B cell (primary cell): Measurements from ENCODE around the gene DNAJC4. TPM values are rescaled to one million over a fixed set of nuclear protein-coding genes. Genes with fewer than 3 reads are reported as not detected.

Experiments used
- ATAC-seq: fragments of 200-7000 bp; cut with Tn5 transposase; one replicate; pipeline ENCODE4 v1.10.0; 2021; ENCODE audit warnings: low read depth, mild to moderate bottlenecking, moderate number of reproducible peaks, moderate library complexity
- CTCF ChIA-PET: fragments of 350-600 bp; sonication (Branson Sonifier 250); formaldehyde crosslinking; loops from one replicate; lab custom pipeline; 2021; ENCODE audit warnings: antibody characterized with exemption, inconsistent platforms; lab: Charles Lee
- POLR2A ChIA-PET: fragments of 350-600 bp; sonication (Branson Sonifier 250); formaldehyde crosslinking; loops from one replicate; lab custom pipeline; 2021; ENCODE audit warnings: antibody characterized with exemption; lab: Charles Lee
- DNase-seq: peaks from one replicate; pipeline ENCODE4 v3.0.0; 2013
- H2AFZ ChIP-seq: 2 replicates; pipeline ENCODE4 v1.6.1; 2012; ENCODE audit warnings: mild to moderate bottlenecking, low read depth, low read length; ENCODE audit not compliant: insufficient read depth, poor library complexity, severe bottlenecking
- H3K27ac ChIP-seq, 2 donors: 1 replicate in 1 of 2; 2 replicates in 1 of 2; pipeline ENCODE4 v1.5.1; 2012 to 2013; ENCODE audit warnings: low read length in 2 of 2, mild to moderate bottlenecking in 2 of 2, moderate library complexity in 1 of 2
- H3K27me3 ChIP-seq, 4 experiments: fragments of 200-600 bp in 1 of 4; sonication (generic) in 1 of 4; replicated peaks in 1 of 4; 1 replicate in 2 of 4; 2 replicates in 2 of 4; pipeline versions ENCODE4 v1.6.1 to v1.7.0; 2013 to 2016; ENCODE audit warnings: low read length in 3 of 4, mild to moderate bottlenecking in 2 of 4, mixed read lengths in 1 of 4, moderate library complexity in 1 of 4; ENCODE audit not compliant: insufficient read depth in 4 of 4, control insufficient read depth in 3 of 4; ENCODE audit errors: control extremely low read depth in 1 of 4
- H3K36me3 ChIP-seq, 2 experiments: replicated peaks in 1 of 2; 1 replicate in 1 of 2; 2 replicates in 1 of 2; pipeline versions ENCODE4 v1.6.1 to v1.7.1; 2013; ENCODE audit warnings: low read length in 1 of 2; ENCODE audit not compliant: insufficient read depth in 2 of 2, control insufficient read depth in 1 of 2; ENCODE audit errors: control extremely low read depth in 1 of 2, extremely low read depth in 1 of 2
- H3K4me1 ChIP-seq, 2 donors: fragments of 200-600 bp in 1 of 2; sonication (generic) in 1 of 2; 1 replicate in 1 of 2; 2 replicates in 1 of 2; pipeline versions ENCODE4 v1.5.1 to v1.6.1; 2013 to 2017; ENCODE audit warnings: low read length in 2 of 2; ENCODE audit not compliant: control insufficient read depth in 2 of 2, insufficient read depth in 2 of 2
- H3K4me2 ChIP-seq: replicated peaks from 2 replicates; pipeline ENCODE3; 2012; ENCODE audit warnings: mild to moderate bottlenecking, low read depth, low read length; ENCODE audit not compliant: poor library complexity, severe bottlenecking
- H3K4me3 ChIP-seq, 5 experiments: fragments of 200-600 bp in 1 of 5; sonication (generic) in 1 of 5; 1 replicate in 3 of 5; 2 replicates in 2 of 5; pipeline versions ENCODE4 v1.5.1 to v1.7.0; 2011 to 2016; ENCODE audit warnings: low read length in 4 of 5, mild to moderate bottlenecking in 4 of 5, low read depth in 2 of 5, control low read depth in 1 of 5, moderate library complexity in 1 of 5; ENCODE audit not compliant: insufficient read depth in 1 of 5; ENCODE audit errors: control extremely low read depth in 1 of 5, extremely low read depth in 1 of 5
- H3K79me2 ChIP-seq: fragments of 200-600 bp; sonication (generic); one replicate; pipeline ENCODE4 v1.6.0; 2016; ENCODE audit warnings: low read length; ENCODE audit not compliant: control insufficient read depth, insufficient read depth
- H3K9ac ChIP-seq: fragments of 200-600 bp; sonication (generic); 2 replicates; pipeline ENCODE4 v1.6.1; 2017; ENCODE audit warnings: mild to moderate bottlenecking, low read length, moderate library complexity
- H3K9me3 ChIP-seq, 3 donors: one replicate each; pipeline versions ENCODE4 v1.6.1 to v1.7.1; 2013; ENCODE audit warnings: low read length in 2 of 3; ENCODE audit not compliant: control insufficient read depth in 2 of 3, insufficient read depth in 1 of 3; ENCODE audit errors: control extremely low read depth in 1 of 3
- H4K20me1 ChIP-seq: 2 replicates; pipeline ENCODE4 v1.6.0; 2012; ENCODE audit warnings: mild to moderate bottlenecking, low read length; ENCODE audit not compliant: insufficient read depth, control insufficient read depth, poor library complexity, severe bottlenecking
- H3K27ac Mint-ChIP-seq: one replicate; pipeline ENCODE4 v1.8.0; 2021; ENCODE audit warnings: mixed read lengths
- H3K27me3 Mint-ChIP-seq: one replicate; pipeline ENCODE4 v1.8.0; 2021; ENCODE audit warnings: mixed read lengths
- H3K4me1 Mint-ChIP-seq: one replicate; pipeline ENCODE4 v1.8.0; 2021; ENCODE audit warnings: mixed read lengths
- H3K4me3 Mint-ChIP-seq: one replicate; pipeline ENCODE4 v1.8.0; 2021; ENCODE audit warnings: mixed read lengths
- H3K9me3 Mint-ChIP-seq: one replicate; pipeline ENCODE4 v1.8.0; 2022; ENCODE audit warnings: mixed read lengths; ENCODE audit not compliant: insufficient read depth
- CTCF ChIP-seq: fragments of 200-600 bp; IDR thresholded peaks from one replicate; pipeline ENCODE4 v1.8.0; 2022; ENCODE audit warnings: antibody characterized with exemption, mild to moderate bottlenecking
- EZH2 ChIP-seq: IDR thresholded peaks from 2 replicates; pipeline ENCODE4 v1.6.1; 2012; ENCODE audit warnings: borderline replicate concordance, low read depth, mild to moderate bottlenecking, moderate library complexity, low read length; ENCODE audit not compliant: insufficient read depth, poor library complexity, severe bottlenecking
- WGBS: methylation state at CpG from one replicate; pipeline ENCODE4 v1.1.5; 2013; ENCODE audit warnings: missing lambda C conversion rate; ENCODE audit not compliant: insufficient coverage; 5-methylcytosine and 5-hydroxymethylcytosine counted together
- intact Hi-C: fragments of 100-400 bp; cut with micrococcal nuclease; formaldehyde crosslinking; loops from one replicate; pipeline ENCODE4 v1.10.0; 2022
- polyA plus RNA-seq: library from polyadenylated mRNA; depleted of rRNA; stranded (reverse); fragments of >200 nt; gene quantifications from 2 replicates; pipeline ENCODE4 v1.2.3, GENCODE V29; 2012
- total RNA-seq, 2 donors: library from RNA; stranded (reverse); fragments of 120-200 nt in 1 of 2; gene quantifications; 1 replicate in 1 of 2; 2 replicates in 1 of 2; pipeline versions ENCODE4 v1.2.3 to v1.2.4, GENCODE V29; 2013 to 2022

The DNAJC4 gene
- total and polyA plus RNA-seq, 2 donors (not counting 1 experiment from before 2014, with no cell fraction given): 74.4 to 105 TPM

GRCh38 chr11:64276653-64277431, 46.5 kb downstream of the DNAJC4 start:
- intact Hi-C loops: no loop called here
- Histone ChIP-seq H3K4me1 (peaks cover 2 to 3% of the 10 kb centered on the region in 2 donors), H3K4me2 (no peak overlapping the region), H3K4me3 (no peak overlapping the region), H3K36me3 (peaks cover 0 to 13% of the 10 kb centered on the region in 2 experiments), H3K27ac (no peak overlapping the region), H3K9me3 (no peaks in the 10 kb centered on the region), H3K79me2 (peaks cover 3% of the 10 kb centered on the region), H3K9ac (no peak overlapping the region), H3K27me3 (no peaks in the 10 kb centered on the region), H4K20me1 (no peaks in the 10 kb centered on the region), H2AFZ (no peak overlapping the region)
- Mint-ChIP-seq H3K27ac (no peak overlapping the region), H3K27me3 (no peaks in the 10 kb centered on the region), H3K4me1 (peaks cover 2% of the 10 kb centered on the region), H3K9me3 (no peaks in the 10 kb centered on the region), H3K4me3 (no peak overlapping the region)
- POLR2A ChIA-PET: interaction anchor here (0.6 to 1.2 kb wide), 2 partner anchors 8 to 31 kb away, joined by 3 read pairs; no protein-coding TSS in a partner anchor
- DNase-seq: no peak
- no peak for ATAC-seq
- no peak for TF ChIP-seq CTCF
- no peak for TF ChIP-seq EZH2
- 96% methylated on average over 13 of the region's 17 CpGs for WGBS
- CTCF ChIA-PET: interaction anchor here (0.7 to 2.1 kb wide), 5 partner anchors 24 to 72 kb away, joined by 3 to 10 read pairs (median 4); partner anchors contain the start of genes CATSPERZ and ESRRA

GRCh38 chr11:64278576-64279190, 48.3 kb downstream of the DNAJC4 start:
- Histone ChIP-seq H3K36me3 (peaks cover 0 to 19% of the 10 kb centered on the region in 2 experiments), H3K4me2 (no peak overlapping the region), H3K4me1 (peaks cover 0 to 3% of the 10 kb centered on the region in 2 donors), H3K9me3 (no peaks in the 10 kb centered on the region), H4K20me1 (no peaks in the 10 kb centered on the region), H3K27me3 (no peaks in the 10 kb centered on the region), H2AFZ (no peak overlapping the region), H3K4me3 (no peak overlapping the region), H3K79me2 (peaks cover 19% of the 10 kb centered on the region), H3K9ac (no peak overlapping the region), H3K27ac (no peak overlapping the region)
- DNase-seq (no peak), ATAC-seq (no peak)
- CTCF ChIA-PET: interaction anchor here (1.9 kb wide), 1 partner anchor 26 kb away, joined by 10 read pairs; the partner anchor contains the start of gene ESRRA
- Mint-ChIP-seq H3K27me3 (no peaks in the 10 kb centered on the region), H3K4me3 (no peak overlapping the region), H3K9me3 (no peaks in the 10 kb centered on the region), H3K4me1 (peaks cover 5% of the 10 kb centered on the region), H3K27ac (no peak overlapping the region)
- intact Hi-C loops: no loop called here
- WGBS: 95% methylated on average over 5 of the region's 8 CpGs
- no peak for TF ChIP-seq CTCF
- no peak for TF ChIP-seq EZH2
- POLR2A ChIA-PET: interaction anchor here (0.6 kb wide), 1 partner anchor 601 kb away, joined by 11 read pairs; no protein-coding TSS in a partner anchor
